Measurements from ENCODE around the gene MICAL2. TPM values are rescaled to one million over a fixed set of nuclear protein-coding genes. Genes with fewer than 3 reads are reported as not detected.

Gene MICAL2
- total RNA-seq, 1 donor from 2014 or later: 0.27 TPM

GRCh38 chr11:12291313-12291712 is 180.9 kb downstream of the MICAL2 start:
- POLR2A ChIA-PET: no interaction called here
- no peaks in the 10 kb centered on the region for H3K36me3 Mint-ChIP-seq (ENCODE audit: low read depth)
- DNase-seq: no peak
- ATAC-seq (ENCODE audit: low read depth): no peak
- peaks cover 3% of the 10 kb centered on the region for H3K27me3 Mint-ChIP-seq
- H3K4me1 Mint-ChIP-seq: peaks cover 10% of the 10 kb centered on the region
- no peaks in the 10 kb centered on the region for H3K9me3 Mint-ChIP-seq
- no peak overlapping the region for H3K4me3 Mint-ChIP-seq
- intact Hi-C loops (cut with micrococcal nuclease): no loop called here
- CTCF ChIA-PET: no interaction called here
- H3K27ac Mint-ChIP-seq: no peak overlapping the region
- no peak for TF ChIP-seq CTCF (IDR thresholded peaks at IDR 0.05)

- TF ChIP-seq CTCF (IDR thresholded peaks at IDR 0.05): no peak
- no peak overlapping the region for H3K27ac Mint-ChIP-seq
- POLR2A ChIA-PET: no interaction called here
- intact Hi-C loops (cut with micrococcal nuclease): no loop called here
- H3K4me3 Mint-ChIP-seq: no peak overlapping the region
- DNase-seq: no peak
- no peaks in the 10 kb centered on the region for H3K36me3 Mint-ChIP-seq (ENCODE audit: low read depth)
- no peak for ATAC-seq (ENCODE audit: low read depth)
- H3K9me3 Mint-ChIP-seq: no peaks in the 10 kb centered on the region
- H3K4me1 Mint-ChIP-seq: peaks cover 10% of the 10 kb centered on the region
- CTCF ChIA-PET: interaction anchor here (0.9 kb wide), 2 partner anchors 8 to 76 kb away, joined by 3 read pairs; no protein-coding TSS in a partner anchor
- peaks cover 3% of the 10 kb centered on the region for H3K27me3 Mint-ChIP-seq
These were observed 181.4 kb downstream of the MICAL2 start for GRCh38 chr11:12291766-12292165.

GRCh38 chr11:12292766-12293165 is 182.4 kb downstream of the MICAL2 start:
- peaks cover 10% of the 10 kb centered on the region for H3K4me1 Mint-ChIP-seq
- no peak overlapping the region for H3K27ac Mint-ChIP-seq
- intact Hi-C loops (cut with micrococcal nuclease): no loop called here
- DNase-seq: no peak
- no peak for ATAC-seq (ENCODE audit: low read depth)
- ChIA-PET CTCF (interaction anchor here (0.9 to 1.4 kb wide), 2 partner anchors 11 to 77 kb away, joined by 3 to 4 read pairs; no protein-coding TSS in a partner anchor), POLR2A (no interaction called here)
- H3K9me3 Mint-ChIP-seq: no peaks in the 10 kb centered on the region
- peaks cover 3% of the 10 kb centered on the region for H3K27me3 Mint-ChIP-seq
- TF ChIP-seq CTCF (IDR thresholded peaks at IDR 0.05): no peak
- H3K4me3 Mint-ChIP-seq: no peak overlapping the region
- H3K36me3 Mint-ChIP-seq (ENCODE audit: low read depth): no peaks in the 10 kb centered on the region

GRCh38 chr11:12293486-12293885 is 183.1 kb downstream of the MICAL2 start:
- ATAC-seq (ENCODE audit: low read depth) (no peak), DNase-seq (no peak)
- intact Hi-C loops (cut with micrococcal nuclease): no loop called here
- ChIA-PET CTCF (interaction anchor here (1.4 kb wide), 1 partner anchor 12 kb away, joined by 4 read pairs; no protein-coding TSS in a partner anchor), POLR2A (no interaction called here)
- no peak overlapping the region for H3K4me3 Mint-ChIP-seq
- H3K27ac Mint-ChIP-seq: no peak overlapping the region
- H3K36me3 Mint-ChIP-seq (ENCODE audit: low read depth): no peaks in the 10 kb centered on the region
- H3K4me1 Mint-ChIP-seq: peaks cover 10% of the 10 kb centered on the region
- H3K9me3 Mint-ChIP-seq: peaks cover 6% of the 10 kb centered on the region
- peaks cover 3% of the 10 kb centered on the region for H3K27me3 Mint-ChIP-seq
- no peak for TF ChIP-seq CTCF (IDR thresholded peaks at IDR 0.05)

- H3K4me3 Mint-ChIP-seq: no peak overlapping the region
- H3K36me3 Mint-ChIP-seq (ENCODE audit: low read depth): no peaks in the 10 kb centered on the region
- DNase-seq: no peak
- H3K27me3 Mint-ChIP-seq: peaks cover 3% of the 10 kb centered on the region
- H3K4me1 Mint-ChIP-seq: peaks cover 8% of the 10 kb centered on the region
- no peak for TF ChIP-seq CTCF (IDR thresholded peaks at IDR 0.05)
- intact Hi-C loops (cut with micrococcal nuclease): no loop called here
- ChIA-PET POLR2A (no interaction called here), CTCF (no interaction called here)
- peaks cover 9% of the 10 kb centered on the region for H3K9me3 Mint-ChIP-seq
- no peak for ATAC-seq (ENCODE audit: low read depth)
- H3K27ac Mint-ChIP-seq: no peak overlapping the region
These were observed 184.2 kb downstream of the MICAL2 start for GRCh38 chr11:12294613-12295012.

All from activated B cell treated with CpG ODN at 0.5 μM for 24 hours (primary cell).